HG03342 (cell line): ENCODE data around the gene MYL7.
"Not testable (repeated sequence)": the region's sequence is repeated elsewhere in the genome, so short reads cannot be mapped to it uniquely, and the experiment has no call there.

Experiments
- ATAC-seq: cut with Tn5 transposase; IDR thresholded peaks from one replicate; pipeline ENCODE4 v1.9.1; 2021; ENCODE audit warnings: mild to moderate bottlenecking, moderate library complexity; ENCODE audit not compliant: unreplicated experiment

The MYL7 gene

GRCh38 chr7:44133295-44133694 is 7.8 kb downstream of the MYL7 start:
- ATAC-seq, result no peak

- no peak for ATAC-seq
These were observed 9.1 kb downstream of the MYL7 start for GRCh38 chr7:44132039-44132438.

GRCh38 chr7:44131173-44132029 is 9.7 kb downstream of the MYL7 start:
- ATAC-seq, result no peak

GRCh38 chr7:44128721-44129582 is 12.2 kb downstream of the MYL7 start:
- no peak for ATAC-seq

GRCh38 chr7:44127161-44127560 is 14.0 kb downstream of the MYL7 start:
- ATAC-seq, result no peak

GRCh38 chr7:44126574-44126973 is 14.6 kb downstream of the MYL7 start:
- ATAC-seq, result not testable (repeated sequence)

- ATAC-seq, result no peak
These were observed 16.3 kb downstream of the MYL7 start for GRCh38 chr7:44124822-44125202.

GRCh38 chr7:44123190-44124003 is 17.7 kb downstream of the MYL7 start, which contains the start of gene POLD2:
Gene POLD2 (minus strand): TSS chr7:44123548. CDS start chr7:44122053, 1,495 bp downstream.
- ATAC-seq, result peak; percentile 99

- no peak for ATAC-seq
These were observed 18.6 kb downstream of the MYL7 start for GRCh38 chr7:44122529-44122928.

- ATAC-seq, result no peak
These were observed 19.2 kb downstream of the MYL7 start for GRCh38 chr7:44121761-44122420.

- no peak for ATAC-seq
These were observed 20.7 kb downstream of the MYL7 start for GRCh38 chr7:44120395-44120794.

- no peak for ATAC-seq
These were observed 21.2 kb downstream of the MYL7 start for GRCh38 chr7:44119829-44120380.

GRCh38 chr7:44117801-44118429 is 23.2 kb downstream of the MYL7 start:
- ATAC-seq, result no peak

- ATAC-seq, result no peak
These were observed 24.1 kb downstream of the MYL7 start for GRCh38 chr7:44116789-44117666.

- no peak for ATAC-seq
These were observed 24.9 kb downstream of the MYL7 start for GRCh38 chr7:44116087-44116788.

GRCh38 chr7:44114586-44115310 is 26.4 kb downstream of the MYL7 start:
- no peak for ATAC-seq

GRCh38 chr7:44113764-44114354 is 27.3 kb downstream of the MYL7 start:
- ATAC-seq, result no peak
